Upper lobe of left lung (tissue), 4 donors: Measurements from ENCODE around the gene NME9.

Experiments
- EP300 ChIP-seq, 4 donors: sonication (generic); formaldehyde crosslinking; IDR thresholded peaks; one replicate each; pipeline ENCODE4 v1.5.1; 2017; ENCODE audit warnings: antibody characterized with exemption in 4 of 4, control low read depth in 2 of 4
- POLR2A ChIP-seq, 4 donors: fragments of 450-650 bp; IDR thresholded peaks; one replicate each; pipeline ENCODE4 v1.5.1; 2016 to 2017; ENCODE audit warnings: antibody characterized with exemption in 4 of 4, mild to moderate bottlenecking in 2 of 4
- POLR2AphosphoS5 ChIP-seq, 2 donors: sonication (generic); formaldehyde crosslinking; IDR thresholded peaks; one replicate each; pipeline ENCODE4 v1.5.1; 2017; ENCODE audit warnings: antibody characterized with exemption in 2 of 2
- TF ChIP-seq, protein P1 (sequence below), 6 experiments: fragments of 450-650 bp in 4 of 6; fragments of 200-600 bp in 2 of 6; sonication (generic) in 2 of 6; IDR thresholded peaks; one replicate each; pipeline ENCODE4 v1.5.1; 2016 to 2019; ENCODE audit warnings: antibody characterized with exemption in 6 of 6

DNA sequence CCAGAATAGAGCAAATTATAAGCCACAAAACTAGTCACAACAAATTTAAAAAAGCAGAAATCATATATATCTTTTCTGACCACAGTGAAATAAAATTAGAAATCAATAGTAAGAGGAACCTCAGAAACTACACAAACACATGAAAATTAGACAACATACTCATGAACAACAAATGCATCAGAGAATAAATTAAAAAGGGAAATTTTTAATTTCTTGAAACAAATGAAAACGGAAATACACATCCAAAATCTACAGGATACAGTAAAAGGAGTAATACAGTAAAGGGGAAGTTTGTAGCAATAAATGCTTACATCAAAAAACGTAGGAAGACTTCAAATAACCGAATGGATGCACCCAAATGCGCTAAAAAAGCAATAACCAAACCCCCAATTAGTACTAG lies 19.2 kb downstream of the NME9 start:
- TF ChIP-seq POLR2A (IDR thresholded peaks at IDR 0.05) (no peak), EP300 (IDR thresholded peaks at IDR 0.05) (no peak), POLR2AphosphoS5 (IDR thresholded peaks at IDR 0.05) (no peak)
- TF ChIP-seq, protein P1, sequence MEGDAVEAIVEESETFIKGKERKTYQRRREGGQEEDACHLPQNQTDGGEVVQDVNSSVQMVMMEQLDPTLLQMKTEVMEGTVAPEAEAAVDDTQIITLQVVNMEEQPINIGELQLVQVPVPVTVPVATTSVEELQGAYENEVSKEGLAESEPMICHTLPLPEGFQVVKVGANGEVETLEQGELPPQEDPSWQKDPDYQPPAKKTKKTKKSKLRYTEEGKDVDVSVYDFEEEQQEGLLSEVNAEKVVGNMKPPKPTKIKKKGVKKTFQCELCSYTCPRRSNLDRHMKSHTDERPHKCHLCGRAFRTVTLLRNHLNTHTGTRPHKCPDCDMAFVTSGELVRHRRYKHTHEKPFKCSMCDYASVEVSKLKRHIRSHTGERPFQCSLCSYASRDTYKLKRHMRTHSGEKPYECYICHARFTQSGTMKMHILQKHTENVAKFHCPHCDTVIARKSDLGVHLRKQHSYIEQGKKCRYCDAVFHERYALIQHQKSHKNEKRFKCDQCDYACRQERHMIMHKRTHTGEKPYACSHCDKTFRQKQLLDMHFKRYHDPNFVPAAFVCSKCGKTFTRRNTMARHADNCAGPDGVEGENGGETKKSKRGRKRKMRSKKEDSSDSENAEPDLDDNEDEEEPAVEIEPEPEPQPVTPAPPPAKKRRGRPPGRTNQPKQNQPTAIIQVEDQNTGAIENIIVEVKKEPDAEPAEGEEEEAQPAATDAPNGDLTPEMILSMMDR (IDR thresholded peaks at IDR 0.05) = no peak
